Left renal pelvis (tissue), 4 donors: Measurements from ENCODE around the gene CACNB2. TPM values are rescaled to one million over a fixed set of nuclear protein-coding genes. Genes with fewer than 3 reads are reported as not detected.
"Not testable (repeated sequence)": the region's sequence is repeated elsewhere in the genome, so short reads cannot be mapped to it uniquely, and the experiment has no call there.

Experiments
- DNase-seq, 4 donors: peaks; one replicate each; pipeline ENCODE4 v3.0.0-alpha.2; 2013; ENCODE audit warnings: low read depth in 4 of 4, low spot score in 3 of 4
- polyA plus RNA-seq, 4 donors: library from polyadenylated mRNA; unstranded; fragments of 120-200 nt; gene quantifications; one replicate each; pipeline ENCODE4 v1.2.1, GENCODE V29; 2013; ENCODE audit not compliant: insufficient read length in 4 of 4

CACNB2 gene
- polyA plus RNA-seq, 4 donors = 2.6 to 6.0 (median 3.2) TPM

GRCh38 chr10:18436902-18437301 lies 296.7 kb downstream of the CACNB2 start:
- DNase-seq = no peak

GRCh38 chr10:18437486-18437885 lies 297.3 kb downstream of the CACNB2 start:
- DNase-seq = no peak

- no peak for DNase-seq
Observed at GRCh38 chr10:18438361-18439126, 298.3 kb downstream of the CACNB2 start.

- DNase-seq = no peak
Observed at GRCh38 chr10:18439601-18440000, 299.4 kb downstream of the CACNB2 start.

GRCh38 chr10:18445635-18446034 lies 305.4 kb downstream of the CACNB2 start:
- not testable (repeated sequence) for DNase-seq

GRCh38 chr10:18446205-18446604 lies 306.0 kb downstream of the CACNB2 start:
- DNase-seq = no peak

GRCh38 chr10:18449611-18450026 lies 309.4 kb downstream of the CACNB2 start:
- no peak for DNase-seq

- DNase-seq = no peak
Observed at GRCh38 chr10:18450298-18450697, 310.1 kb downstream of the CACNB2 start.

GRCh38 chr10:18455086-18455884 lies 315.1 kb downstream of the CACNB2 start:
- DNase-seq = no peak

GRCh38 chr10:18456984-18457383 lies 316.8 kb downstream of the CACNB2 start:
- no peak for DNase-seq

GRCh38 chr10:18460032-18460431 lies 319.8 kb downstream of the CACNB2 start:
- DNase-seq = no peak

GRCh38 chr10:18463673-18464211 lies 323.5 kb downstream of the CACNB2 start:
- no peak for DNase-seq

GRCh38 chr10:18469125-18469524 lies 328.9 kb downstream of the CACNB2 start:
- no peak for DNase-seq

- DNase-seq = no peak
Observed at GRCh38 chr10:18472977-18473376, 332.8 kb downstream of the CACNB2 start.

GRCh38 chr10:18473424-18474117 lies 333.3 kb downstream of the CACNB2 start:
- no peak for DNase-seq

- no peak for DNase-seq
Observed at GRCh38 chr10:18474118-18474455, 333.9 kb downstream of the CACNB2 start.

GRCh38 chr10:18476076-18476647 lies 335.9 kb downstream of the CACNB2 start:
- no peak for DNase-seq

- no peak for DNase-seq
Observed at GRCh38 chr10:18478354-18478753, 338.1 kb downstream of the CACNB2 start.

- no peak for DNase-seq
Observed at GRCh38 chr10:18479502-18479901, 339.3 kb downstream of the CACNB2 start.

GRCh38 chr10:18483516-18484186 lies 343.4 kb downstream of the CACNB2 start:
- no peak for DNase-seq
